Caco-2 (cell line): Measurements from ENCODE around the gene PCED1A. TPM values are rescaled to one million over a fixed set of nuclear protein-coding genes. Genes with fewer than 3 reads are reported as not detected.

Experiments
- BruUV-seq: library from RNA; stranded (reverse); fragments of 400-500 nt; replicated peaks from 2 replicates; lab custom pipeline; 2021; lab: Mats Ljungman, UMichigan
- CTCF ChIA-PET: fragments of 300-600 bp; sonication (Branson Sonifier 250); formaldehyde crosslinking; loops from one replicate; lab custom pipeline; 2022; ENCODE audit warnings: antibody characterized with exemption; lab: Charles Lee
- POLR2A ChIA-PET: fragments of 300-600 bp; sonication (Branson Sonifier 250); formaldehyde crosslinking; loops from one replicate; lab custom pipeline; 2022; ENCODE audit warnings: antibody characterized with exemption; lab: Charles Lee
- DNase-seq, 2 experiments: peaks; one replicate each; pipeline versions ENCODE4 v3.0.0 to v3.0.0-alpha.2; 2020 to 2022
- H3K27me3 ChIP-seq: replicated peaks from 2 replicates; pipeline ENCODE4 v1.6.0; 2011; ENCODE audit warnings: low read length; ENCODE audit not compliant: control insufficient read depth, insufficient read depth
- H3K36me3 ChIP-seq: 2 replicates; pipeline ENCODE4 v1.5.1; 2011; ENCODE audit warnings: low read length; ENCODE audit not compliant: control insufficient read depth, insufficient read depth
- H3K4me1 ChIP-seq: fragments of 250-450 bp; sonication (Bioruptor Pico); 2 replicates; pipeline ENCODE4 v1.5.1; 2020; ENCODE audit warnings: mild to moderate bottlenecking
- H3K4me3 ChIP-seq: 2 replicates; pipeline ENCODE4 v1.5.1; 2011; ENCODE audit warnings: low read depth, mild to moderate bottlenecking, control low read depth, low read length
- H3K9me3 ChIP-seq: fragments of 250-450 bp; sonication (Bioruptor Pico); 2 replicates; pipeline ENCODE4 v1.5.1; 2020; ENCODE audit warnings: mild to moderate bottlenecking, moderate library complexity
- H3K27ac Mint-ChIP-seq: one replicate; pipeline ENCODE4 v1.8.0; 2022; ENCODE audit warnings: mixed read lengths; ENCODE audit not compliant: unreplicated experiment
- H3K27me3 Mint-ChIP-seq: one replicate; pipeline ENCODE4 v1.8.0; 2022; ENCODE audit warnings: mixed read lengths; ENCODE audit not compliant: insufficient read depth, unreplicated experiment
- H3K36me3 Mint-ChIP-seq: one replicate; pipeline ENCODE4 v1.8.0; 2022; ENCODE audit warnings: mild to moderate bottlenecking, mixed read lengths; ENCODE audit not compliant: insufficient read depth, unreplicated experiment
- H3K4me1 Mint-ChIP-seq: one replicate; pipeline ENCODE4 v1.8.0; 2022; ENCODE audit warnings: low read depth, mixed read lengths; ENCODE audit not compliant: unreplicated experiment
- H3K4me3 Mint-ChIP-seq: one replicate; pipeline ENCODE4 v1.8.0; 2022; ENCODE audit warnings: mild to moderate bottlenecking, moderate library complexity, mixed read lengths; ENCODE audit not compliant: unreplicated experiment
- H3K9me3 Mint-ChIP-seq: one replicate; pipeline ENCODE4 v1.8.0; 2022; ENCODE audit warnings: mixed read lengths; ENCODE audit not compliant: unreplicated experiment
- CTCF ChIP-seq, 2 experiments: fragments of 200-600 bp in 1 of 2; IDR thresholded peaks; 1 replicate in 1 of 2; 2 replicates in 1 of 2; pipeline versions ENCODE4 v1.5.1 to v1.8.0; 2011 to 2022; ENCODE audit warnings: antibody characterized with exemption in 1 of 2, control low read depth in 1 of 2, inconsistent platforms in 1 of 2, low read depth in 1 of 2, low read length in 1 of 2, mild to moderate bottlenecking in 1 of 2, moderate library complexity in 1 of 2; ENCODE audit not compliant: insufficient read depth in 1 of 2, severe bottlenecking in 1 of 2, unreplicated experiment in 1 of 2
- intact Hi-C: fragments of 100-400 bp; cut with micrococcal nuclease; formaldehyde crosslinking; loops from one replicate; pipeline ENCODE4 v1.10.0; 2022; ENCODE audit not compliant: unreplicated experiment
- total RNA-seq: library from RNA; stranded (reverse); gene quantifications from 2 replicates; pipeline ENCODE4 v1.2.3, GENCODE V29; 2022

The PCED1A gene
- total RNA-seq, 1 experiment from 2014 or later = 43.9 TPM

GRCh38 chr20:2807019-2807418 is 33.4 kb downstream of the PCED1A start:
- no peak for DNase-seq
- Histone ChIP-seq H3K4me1 (peaks cover 7% of the 10 kb centered on the region; the same call in 1 of the 2 replicates), H3K27me3 (no peaks in the 10 kb centered on the region), H3K4me3 (no peak overlapping the region), H3K9me3 (peaks cover 5% of the 10 kb centered on the region; the same call in 1 of the 2 replicates), H3K36me3 (no peaks in the 10 kb centered on the region)
- no TSS peak for BruUV-seq
- Mint-ChIP-seq H3K36me3 (no peaks in the 10 kb centered on the region), H3K4me1 (peaks cover 6% of the 10 kb centered on the region), H3K27me3 (peaks cover 3% of the 10 kb centered on the region), H3K4me3 (no peak overlapping the region), H3K9me3 (peaks cover 12% of the 10 kb centered on the region), H3K27ac (no peak overlapping the region)
- TF ChIP-seq CTCF (IDR thresholded peaks at IDR 0.05; ENCODE audit: insufficient read depth in 1 of 2, low read depth in 1 of 2, low read length in 1 of 2, severe bottlenecking in 1 of 2, unreplicated experiment in 1 of 2) = no peak
- ChIA-PET POLR2A (no interaction called here), CTCF (no interaction called here)
- intact Hi-C loops = no loop called here

- BruUV-seq = no TSS peak
- POLR2A ChIA-PET = no interaction called here
- no peak for DNase-seq
- CTCF ChIA-PET = no interaction called here
- Mint-ChIP-seq H3K27me3 (peaks cover 3% of the 10 kb centered on the region), H3K36me3 (no peaks in the 10 kb centered on the region), H3K9me3 (peaks cover 5% of the 10 kb centered on the region), H3K27ac (no peak overlapping the region), H3K4me1 (peaks cover 6% of the 10 kb centered on the region), H3K4me3 (no peak overlapping the region)
- H3K4me1 ChIP-seq = peaks cover 7% of the 10 kb centered on the region; the same call in 1 of the 2 replicates
- H3K27me3 ChIP-seq = no peaks in the 10 kb centered on the region
- no peaks in the 10 kb centered on the region for H3K36me3 ChIP-seq
- TF ChIP-seq CTCF (IDR thresholded peaks at IDR 0.05; ENCODE audit: insufficient read depth in 1 of 2, low read depth in 1 of 2, low read length in 1 of 2, severe bottlenecking in 1 of 2, unreplicated experiment in 1 of 2) = no peak
- intact Hi-C loops = no loop called here
- no peak overlapping the region for H3K4me3 ChIP-seq
- H3K9me3 ChIP-seq = no peaks in the 10 kb centered on the region
These were observed 34.1 kb downstream of the PCED1A start for GRCh38 chr20:2806351-2806701.

- Mint-ChIP-seq H3K9me3 (no peaks in the 10 kb centered on the region), H3K4me3 (no peak overlapping the region), H3K36me3 (no peaks in the 10 kb centered on the region), H3K4me1 (peaks cover 6% of the 10 kb centered on the region), H3K27ac (no peak overlapping the region), H3K27me3 (peaks cover 3% of the 10 kb centered on the region)
- Histone ChIP-seq H3K36me3 (no peaks in the 10 kb centered on the region), H3K4me3 (no peak overlapping the region), H3K4me1 (peaks cover 7% of the 10 kb centered on the region; the same call in 1 of the 2 replicates), H3K9me3 (no peaks in the 10 kb centered on the region), H3K27me3 (no peaks in the 10 kb centered on the region)
- no peak for DNase-seq
- no TSS peak for BruUV-seq
- ChIA-PET CTCF (no interaction called here), POLR2A (no interaction called here)
- TF ChIP-seq CTCF (IDR thresholded peaks at IDR 0.05; ENCODE audit: insufficient read depth in 1 of 2, low read depth in 1 of 2, low read length in 1 of 2, severe bottlenecking in 1 of 2, unreplicated experiment in 1 of 2) = no peak
- intact Hi-C loops = no loop called here
These were observed 34.6 kb downstream of the PCED1A start for GRCh38 chr20:2805689-2806350.
